Sigmoid colon (tissue), 7 donors: ENCODE results near the gene DFFB. TPM values are rescaled to one million over a fixed set of nuclear protein-coding genes. Genes with fewer than 3 reads are reported as not detected.

Source experiments
- DNase-seq: peaks from one replicate; pipeline ENCODE4 v3.0.0-alpha.2; 2019
- H3K27ac ChIP-seq, 4 donors: fragments of 200-600 bp; sonication (generic); one replicate each; pipeline ENCODE4 v1.5.1; 2016 to 2019; ENCODE audit warnings: mild to moderate bottlenecking in 1 of 4
- H3K27me3 ChIP-seq, 3 donors: fragments of 200-600 bp; sonication (generic); one replicate each; pipeline ENCODE4 v1.5.1; 2019; ENCODE audit warnings: mild to moderate bottlenecking in 1 of 3
- H3K36me3 ChIP-seq, 4 donors: fragments of 200-600 bp; sonication (generic); one replicate each; pipeline ENCODE4 v1.5.1; 2016 to 2019
- H3K4me1 ChIP-seq, 4 donors: fragments of 200-600 bp; sonication (generic); one replicate each; pipeline ENCODE4 v1.5.1; 2017 to 2019
- H3K4me3 ChIP-seq, 4 donors: fragments of 200-600 bp; sonication (generic); one replicate each; pipeline ENCODE4 v1.5.1; 2017 to 2019; ENCODE audit warnings: mild to moderate bottlenecking in 2 of 4, moderate library complexity in 1 of 4
- H3K9me3 ChIP-seq, 4 donors: fragments of 200-600 bp in 3 of 4; sonication (generic) in 3 of 4; one replicate each; pipeline versions ENCODE4 v1.5.1 to v1.6.1; 2013 to 2019
- CTCF ChIP-seq, 4 experiments: fragments of 450-650 bp in 3 of 4; fragments of 200-600 bp in 1 of 4; IDR thresholded peaks; one replicate each; pipeline ENCODE4 v1.5.1; 2016 to 2019; ENCODE audit warnings: antibody characterized with exemption in 4 of 4, mild to moderate bottlenecking in 3 of 4, moderate library complexity in 2 of 4
- EP300 ChIP-seq, 4 donors: sonication (generic); formaldehyde crosslinking; IDR thresholded peaks; one replicate each; pipeline ENCODE4 v1.6.1; 2017; ENCODE audit warnings: antibody characterized with exemption in 4 of 4
- POLR2A ChIP-seq, 2 donors: fragments of 450-650 bp; IDR thresholded peaks; one replicate each; pipeline ENCODE4 v1.6.1; 2016; ENCODE audit warnings: antibody characterized with exemption in 2 of 2, mild to moderate bottlenecking in 2 of 2, moderate library complexity in 2 of 2
- POLR2AphosphoS5 ChIP-seq, 4 donors: sonication (generic); formaldehyde crosslinking; IDR thresholded peaks; one replicate each; pipeline ENCODE4 v1.6.1; 2017; ENCODE audit warnings: antibody characterized with exemption in 4 of 4
- WGBS, 2 donors: extraction: QIAGEN DNeasy Blood & Tissue Kit; methylation state at CpG; one replicate each; pipeline ENCODE4 v1.1.7; 2013; 5-methylcytosine and 5-hydroxymethylcytosine counted together
- intact Hi-C: fragments of 100-400 bp; cut with DNase I; formaldehyde crosslinking; loops from one replicate; pipeline ENCODE4 v1.15.1; 2023
- polyA plus RNA-seq, 3 donors: library from polyadenylated mRNA; stranded (reverse); fragments of 200-250 nt; gene quantifications; one replicate each; pipeline ENCODE4 v1.2.3, GENCODE V29; 2013
- total RNA-seq, 4 donors: library from RNA; depleted of rRNA; stranded (reverse); fragments of >200 nt; gene quantifications; one replicate each; pipeline ENCODE4 v1.1.0, GENCODE V29; 2016
- donor health status: healthy with polysubstance abuse.
- donor health status: Bipolar disorder and iron deficiency.
- donor health status: healthy.

Gene DFFB
- total and polyA plus RNA-seq, 7 donors: 1.8 to 9.0 (median 6.1) TPM

DNA sequence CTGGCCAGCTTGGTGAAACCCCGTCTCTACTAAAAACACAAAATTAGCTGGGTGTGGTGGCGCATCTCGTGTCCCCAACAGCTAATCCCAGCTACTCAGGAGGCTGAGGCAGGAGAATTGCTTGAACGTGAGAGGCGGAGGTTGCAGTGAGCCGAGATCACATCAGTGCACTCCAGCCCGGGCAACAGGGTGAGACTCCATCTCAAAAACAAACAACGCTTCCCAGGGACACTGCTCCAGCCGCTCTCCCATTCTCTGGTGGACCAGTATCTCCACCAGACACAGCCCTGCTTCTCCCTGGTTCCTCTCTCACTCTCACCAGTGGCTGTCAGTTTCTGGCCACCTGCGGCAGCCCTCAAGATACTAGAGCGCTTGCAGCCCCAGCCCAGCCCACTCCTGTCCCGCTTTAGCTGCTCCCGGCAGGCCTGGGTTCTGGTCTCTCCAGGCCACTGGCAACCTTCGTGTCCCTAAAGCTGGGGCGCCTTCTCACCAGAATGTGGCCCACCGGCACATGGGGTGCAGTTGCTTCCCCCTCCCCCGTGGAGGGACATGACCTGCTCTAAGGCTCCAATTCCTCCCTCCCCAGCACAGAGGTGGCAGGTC is 40.0 kb upstream of the DFFB start:
- peaks cover 0 to 81% (median 40%) of the 10 kb centered on the region in 4 donors for H3K36me3 ChIP-seq
- no peaks in the 10 kb centered on the region for H3K9me3 ChIP-seq
- intact Hi-C loops: no loop called here
- no peak overlapping the region for H3K4me3 ChIP-seq
- no peaks in the 10 kb centered on the region for H3K4me1 ChIP-seq
- no peak for TF ChIP-seq EP300 (IDR thresholded peaks at IDR 0.05)
- TF ChIP-seq POLR2A (IDR thresholded peaks at IDR 0.05): no peak
- no peak for TF ChIP-seq CTCF (IDR thresholded peaks at IDR 0.05)
- TF ChIP-seq POLR2AphosphoS5 (IDR thresholded peaks at IDR 0.05): no peak
- DNase-seq: peak; percentile 52
- 94 to 96% methylated on average over 17 of the region's 17 CpGs for WGBS, 2 donors
- no peaks in the 10 kb centered on the region for H3K27me3 ChIP-seq
- H3K27ac ChIP-seq: no peak overlapping the region

- TF ChIP-seq POLR2AphosphoS5 (IDR thresholded peaks at IDR 0.05) (no peak), CTCF (IDR thresholded peaks at IDR 0.05) (no peak), POLR2A (IDR thresholded peaks at IDR 0.05) (no peak), EP300 (IDR thresholded peaks at IDR 0.05) (no peak)
- 94% methylated on average over 28 of the region's 28 CpGs for WGBS, 2 donors
- peak; percentile 46 for DNase-seq
- H3K4me1 ChIP-seq: no peaks in the 10 kb centered on the region
- no peaks in the 10 kb centered on the region for H3K27me3 ChIP-seq
- no peak overlapping the region for H3K4me3 ChIP-seq
- H3K9me3 ChIP-seq: no peaks in the 10 kb centered on the region
- H3K36me3 ChIP-seq: peaks cover 5 to 88% (median 46%) of the 10 kb centered on the region in 4 donors
- intact Hi-C loops: no loop called here
- H3K27ac ChIP-seq: no peak overlapping the region
Observed at GRCh38 chr1:3817821-3818597, 39.3 kb upstream of the DFFB start.

DNA sequence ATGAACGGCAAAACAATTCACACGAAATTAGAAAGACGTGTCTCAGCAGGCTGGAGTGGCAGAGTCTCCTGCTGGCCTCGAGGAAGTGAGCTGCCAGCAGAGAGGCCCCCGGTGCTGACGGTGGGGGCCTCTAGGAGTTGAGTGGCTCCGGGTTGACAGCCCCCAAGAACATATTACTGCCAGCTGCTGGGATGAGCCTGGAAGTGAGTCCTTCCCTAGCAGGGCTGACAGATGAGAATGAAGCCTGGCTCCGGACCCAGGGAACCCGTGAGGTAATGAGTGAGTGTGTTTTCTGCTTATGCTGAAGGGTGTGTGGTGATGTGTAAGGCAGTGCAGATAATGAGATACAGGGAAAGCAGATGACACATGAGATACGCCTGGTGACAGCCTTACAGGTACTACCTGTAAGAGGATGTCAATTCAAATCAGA is 37.5 kb upstream of the DFFB start:
- Histone ChIP-seq H3K4me3 (no peak overlapping the region), H3K9me3 (no peaks in the 10 kb centered on the region), H3K4me1 (no peaks in the 10 kb centered on the region), H3K27me3 (no peaks in the 10 kb centered on the region), H3K36me3 (peaks cover 12 to 89% (median 40%) of the 10 kb centered on the region in 4 donors), H3K27ac (no peak overlapping the region)
- peak; percentile 47 for DNase-seq
- intact Hi-C loops: no loop called here
- TF ChIP-seq EP300 (IDR thresholded peaks at IDR 0.05) (no peak), CTCF (IDR thresholded peaks at IDR 0.05) (no peak), POLR2A (IDR thresholded peaks at IDR 0.05) (no peak), POLR2AphosphoS5 (IDR thresholded peaks at IDR 0.05) (no peak)
- 81 to 85% methylated on average over 10 of the region's 10 CpGs for WGBS, 2 donors

DNA sequence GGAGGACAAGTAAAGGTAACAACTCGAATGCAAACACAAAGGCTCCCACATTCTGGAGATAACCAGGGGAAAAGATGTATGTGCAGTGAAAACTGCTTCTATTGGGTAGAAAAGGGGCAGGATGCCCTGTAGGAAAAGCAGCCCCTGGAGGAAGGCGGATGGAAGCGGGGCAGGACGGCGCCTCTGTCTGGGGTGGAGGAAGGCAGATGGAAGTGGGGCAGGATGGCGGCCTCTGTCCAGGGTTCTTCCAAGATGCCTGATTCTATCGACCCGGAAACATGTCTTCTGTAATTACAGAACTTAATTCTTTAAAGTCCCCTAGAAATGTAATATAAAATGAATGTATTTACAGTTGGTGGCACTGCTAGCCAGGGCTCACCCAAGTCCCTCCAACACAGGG is 37.0 kb upstream of the DFFB start:
- no peaks in the 10 kb centered on the region for H3K4me1 ChIP-seq
- no peak overlapping the region for H3K27ac ChIP-seq
- no peaks in the 10 kb centered on the region for H3K9me3 ChIP-seq
- peaks cover 12 to 88% (median 38%) of the 10 kb centered on the region in 4 donors for H3K36me3 ChIP-seq
- DNase-seq: peak; percentile 25
- H3K4me3 ChIP-seq: no peak overlapping the region
- 93 to 94% methylated on average over 8 of the region's 8 CpGs for WGBS, 2 donors
- intact Hi-C loops: no loop called here
- no peaks in the 10 kb centered on the region for H3K27me3 ChIP-seq
- TF ChIP-seq CTCF (IDR thresholded peaks at IDR 0.05): no peak
- TF ChIP-seq POLR2AphosphoS5 (IDR thresholded peaks at IDR 0.05): no peak
- TF ChIP-seq EP300 (IDR thresholded peaks at IDR 0.05): no peak
- TF ChIP-seq POLR2A (IDR thresholded peaks at IDR 0.05): no peak
